Measurements from ENCODE around the gene NDUFB10.

DNA sequence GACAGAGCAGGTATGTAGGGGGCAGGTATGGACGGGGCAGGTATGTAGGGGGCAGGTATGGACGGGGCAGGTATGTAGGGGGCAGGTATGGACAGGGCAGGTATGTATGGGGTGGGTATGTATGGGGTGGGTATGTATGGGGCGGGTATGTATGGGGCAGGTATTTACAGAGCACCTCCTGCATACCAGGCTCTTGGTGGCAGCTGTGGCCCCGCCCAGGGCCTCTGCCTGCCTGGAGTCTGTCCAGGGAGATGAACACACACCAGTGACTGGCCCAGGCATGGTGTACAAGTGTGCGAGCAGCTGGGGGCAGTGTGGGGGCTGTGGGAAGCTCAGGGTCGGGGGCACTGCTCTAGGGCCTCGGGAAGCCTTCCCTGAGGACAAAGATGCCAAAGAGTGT lies 9.3 kb upstream of the NDUFB10 start:
- TF ChIP-seq, protein P1, sequence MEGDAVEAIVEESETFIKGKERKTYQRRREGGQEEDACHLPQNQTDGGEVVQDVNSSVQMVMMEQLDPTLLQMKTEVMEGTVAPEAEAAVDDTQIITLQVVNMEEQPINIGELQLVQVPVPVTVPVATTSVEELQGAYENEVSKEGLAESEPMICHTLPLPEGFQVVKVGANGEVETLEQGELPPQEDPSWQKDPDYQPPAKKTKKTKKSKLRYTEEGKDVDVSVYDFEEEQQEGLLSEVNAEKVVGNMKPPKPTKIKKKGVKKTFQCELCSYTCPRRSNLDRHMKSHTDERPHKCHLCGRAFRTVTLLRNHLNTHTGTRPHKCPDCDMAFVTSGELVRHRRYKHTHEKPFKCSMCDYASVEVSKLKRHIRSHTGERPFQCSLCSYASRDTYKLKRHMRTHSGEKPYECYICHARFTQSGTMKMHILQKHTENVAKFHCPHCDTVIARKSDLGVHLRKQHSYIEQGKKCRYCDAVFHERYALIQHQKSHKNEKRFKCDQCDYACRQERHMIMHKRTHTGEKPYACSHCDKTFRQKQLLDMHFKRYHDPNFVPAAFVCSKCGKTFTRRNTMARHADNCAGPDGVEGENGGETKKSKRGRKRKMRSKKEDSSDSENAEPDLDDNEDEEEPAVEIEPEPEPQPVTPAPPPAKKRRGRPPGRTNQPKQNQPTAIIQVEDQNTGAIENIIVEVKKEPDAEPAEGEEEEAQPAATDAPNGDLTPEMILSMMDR (IDR thresholded peaks at IDR 0.05), result no peak
- no peak for TF ChIP-seq POLR2A (IDR thresholded peaks at IDR 0.05)
- no peak for TF ChIP-seq EP300 (IDR thresholded peaks at IDR 0.05)

Data from ovary (tissue), 3 donors.